ENCODE measurements around the gene RAPGEF6. TPM values are rescaled to one million over a fixed set of nuclear protein-coding genes. Genes with fewer than 3 reads are reported as not detected.
"Not testable (repeated sequence)": the region's sequence is repeated elsewhere in the genome, so short reads cannot be mapped to it uniquely, and the experiment has no call there.

RAPGEF6 gene
- polyA plus RNA-seq, 4 donors, result 13.5 to 18.5 (median 15.4) TPM

- no peak for DNase-seq (ENCODE audit: low read depth in 4 of 4, low spot score in 2 of 4)
Observed at GRCh38 chr5:131392466-131393095, 242.4 kb downstream of the RAPGEF6 start.

GRCh38 chr5:131389869-131390265, 245.2 kb downstream of the RAPGEF6 start:
- no peak for DNase-seq (ENCODE audit: low read depth in 4 of 4, low spot score in 2 of 4)

GRCh38 chr5:131389096-131389868, 245.7 kb downstream of the RAPGEF6 start:
- no peak for DNase-seq (ENCODE audit: low read depth in 4 of 4, low spot score in 2 of 4)

GRCh38 chr5:131387255-131387654, 247.8 kb downstream of the RAPGEF6 start:
- DNase-seq (ENCODE audit: low read depth in 4 of 4, low spot score in 2 of 4), result no peak

GRCh38 chr5:131386779-131387178, 248.2 kb downstream of the RAPGEF6 start:
- peak; percentile 48 to 77 (median 68) for DNase-seq (ENCODE audit: low read depth in 4 of 4, low spot score in 2 of 4)

GRCh38 chr5:131386124-131386523, 248.9 kb downstream of the RAPGEF6 start:
- DNase-seq (ENCODE audit: low read depth in 4 of 4, low spot score in 2 of 4), result no peak

GRCh38 chr5:131384616-131385214, 250.3 kb downstream of the RAPGEF6 start:
- no peak for DNase-seq (ENCODE audit: low read depth in 4 of 4, low spot score in 2 of 4)

- DNase-seq (ENCODE audit: low read depth in 4 of 4, low spot score in 2 of 4), result no peak
Observed at GRCh38 chr5:131384173-131384572, 250.9 kb downstream of the RAPGEF6 start.

GRCh38 chr5:131382407-131383395, 252.3 kb downstream of the RAPGEF6 start:
- no peak for DNase-seq (ENCODE audit: low read depth in 4 of 4, low spot score in 2 of 4)

GRCh38 chr5:131381777-131382176, 253.3 kb downstream of the RAPGEF6 start:
- DNase-seq (ENCODE audit: low read depth in 4 of 4, low spot score in 2 of 4), result no peak

GRCh38 chr5:131381021-131381420, 254.0 kb downstream of the RAPGEF6 start:
- DNase-seq (ENCODE audit: low read depth in 4 of 4, low spot score in 2 of 4), result no peak

GRCh38 chr5:131380238-131380637, 254.8 kb downstream of the RAPGEF6 start:
- DNase-seq (ENCODE audit: low read depth in 4 of 4, low spot score in 2 of 4), result not testable (repeated sequence)

GRCh38 chr5:131379723-131380122, 255.3 kb downstream of the RAPGEF6 start:
- no peak for DNase-seq (ENCODE audit: low read depth in 4 of 4, low spot score in 2 of 4)

- no peak for DNase-seq (ENCODE audit: low read depth in 4 of 4, low spot score in 2 of 4)
Observed at GRCh38 chr5:131378721-131379541, 256.1 kb downstream of the RAPGEF6 start.

GRCh38 chr5:131377785-131378325, 257.2 kb downstream of the RAPGEF6 start:
- no peak for DNase-seq (ENCODE audit: low read depth in 4 of 4, low spot score in 2 of 4)

- no peak for DNase-seq (ENCODE audit: low read depth in 4 of 4, low spot score in 2 of 4)
Observed at GRCh38 chr5:131377346-131377745, 257.7 kb downstream of the RAPGEF6 start.

- DNase-seq (ENCODE audit: low read depth in 4 of 4, low spot score in 2 of 4), result no peak
Observed at GRCh38 chr5:131375351-131375750, 259.7 kb downstream of the RAPGEF6 start.
